HG02642 (cell line): ENCODE data around the gene JCHAIN.
"Not testable (repeated sequence)": the region's sequence is repeated elsewhere in the genome, so short reads cannot be mapped to it uniquely, and the experiment has no call there.

Experiments used
- ATAC-seq: cut with Tn5 transposase; IDR thresholded peaks from one replicate; pipeline ENCODE4 v1.9.1; 2021; ENCODE audit warnings: mild to moderate bottlenecking; ENCODE audit not compliant: unreplicated experiment, poor library complexity

The JCHAIN gene

DNA sequence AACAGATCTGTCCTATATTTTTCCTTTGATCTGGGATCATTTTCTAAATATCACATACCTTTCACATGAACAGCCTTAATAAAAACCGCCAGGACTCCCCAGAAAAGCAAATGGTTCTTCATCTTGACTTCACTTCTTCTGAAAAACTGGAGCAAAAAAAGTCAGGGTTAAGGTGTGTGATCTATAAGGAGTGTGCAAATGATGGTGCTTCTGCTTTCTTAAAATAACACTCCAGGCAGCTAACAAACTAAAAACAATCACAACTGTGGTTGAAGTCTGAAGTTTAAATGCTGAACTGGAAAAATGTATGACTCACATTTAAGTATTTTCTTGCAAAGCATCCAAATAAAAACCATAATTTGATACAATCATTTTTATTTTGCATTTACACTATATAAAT lies at the start of gene JCHAIN:
TSS of gene JCHAIN (minus strand) at position 140 of the 400 bp plus-strand sequence. CDS start at position 122, 18 bp downstream.
- peak; percentile 64 for ATAC-seq

DNA sequence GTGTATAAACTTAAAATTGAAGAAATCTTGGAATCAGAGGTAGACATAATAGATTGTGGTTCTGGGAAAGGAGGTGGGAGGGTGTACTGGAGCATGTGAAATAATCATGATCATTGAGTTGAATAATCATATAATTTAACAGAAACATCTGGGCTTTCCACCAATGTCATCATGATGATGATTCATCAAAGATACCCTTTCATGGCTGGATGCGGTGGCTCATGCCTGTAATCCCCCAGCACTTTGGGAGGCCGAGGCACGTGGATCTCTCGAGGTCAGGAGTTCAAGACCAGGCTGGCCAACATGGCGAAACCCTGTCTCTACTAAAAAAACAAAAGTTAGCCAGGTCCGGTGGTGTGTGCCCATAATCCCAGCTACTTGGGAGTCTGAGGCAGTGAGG lies 48.8 kb upstream of the JCHAIN start:
- no peak for ATAC-seq

DNA sequence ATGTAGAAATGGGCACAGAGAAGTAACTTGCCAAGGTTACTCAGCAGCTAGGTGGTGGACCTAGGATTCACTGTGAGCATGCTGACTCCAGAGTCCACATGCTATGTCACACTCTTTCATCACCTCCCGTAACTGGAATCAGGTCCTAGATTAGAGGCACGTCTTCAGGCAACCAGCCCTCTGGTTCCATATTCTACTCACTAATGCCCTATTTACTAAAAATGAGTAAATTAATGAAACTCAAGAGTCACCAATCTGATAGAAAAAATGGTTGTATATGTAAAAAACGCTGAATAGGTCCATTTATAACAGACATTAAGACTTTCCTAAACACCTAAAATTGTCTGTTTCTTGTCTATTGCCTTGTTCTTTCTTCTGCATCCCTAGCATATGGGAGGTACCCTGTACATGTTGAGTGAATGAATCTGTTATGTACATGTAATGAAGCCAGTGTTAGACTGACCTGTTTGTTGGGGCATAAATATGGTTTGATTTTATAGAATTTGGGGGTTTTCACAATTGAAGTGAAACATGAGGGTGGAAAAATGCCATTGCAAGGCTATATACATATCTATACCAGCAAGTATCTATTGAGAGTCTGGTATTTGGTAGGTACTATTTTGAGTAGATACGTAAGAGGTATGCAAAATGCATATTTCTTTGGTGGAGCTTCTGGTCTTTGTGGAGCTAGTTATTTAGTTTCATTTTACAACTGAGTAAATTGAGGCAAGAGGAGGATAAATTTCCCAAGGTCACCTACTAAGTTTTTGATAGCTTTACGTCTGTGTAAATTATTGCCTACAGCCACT lies 48.0 kb upstream of the JCHAIN start:
- peak; percentile 60 for ATAC-seq

DNA sequence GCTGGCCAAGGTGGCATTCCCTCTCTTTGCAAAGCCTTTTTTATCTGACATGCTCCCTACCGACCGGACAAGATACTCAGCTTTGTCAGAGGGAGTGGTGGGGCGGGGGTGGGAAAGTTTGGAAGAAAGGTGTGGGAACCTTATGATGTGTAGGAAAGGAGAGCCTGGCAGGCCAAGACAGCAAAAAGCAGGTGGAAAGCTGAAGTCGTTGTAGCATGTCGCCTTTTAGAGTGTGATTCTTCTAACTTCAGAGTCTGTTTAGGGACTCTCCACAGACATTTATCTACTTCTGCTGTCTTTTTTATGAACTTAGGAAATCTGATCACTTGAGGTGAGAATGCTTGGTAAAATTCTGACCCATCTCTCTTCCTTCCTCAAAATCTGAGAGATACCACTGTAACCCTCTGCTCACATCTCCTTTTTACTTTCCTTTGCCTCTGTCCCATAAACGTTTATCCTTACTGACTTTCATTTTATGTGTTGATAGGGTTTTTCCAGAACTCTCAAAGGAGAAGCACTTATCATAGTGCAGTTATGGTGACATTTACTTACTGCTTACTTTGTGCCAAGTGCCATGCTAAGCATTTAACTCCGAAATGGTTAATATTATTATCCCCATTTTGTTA lies 47.3 kb upstream of the JCHAIN start:
- ATAC-seq, result peak; percentile 37

DNA sequence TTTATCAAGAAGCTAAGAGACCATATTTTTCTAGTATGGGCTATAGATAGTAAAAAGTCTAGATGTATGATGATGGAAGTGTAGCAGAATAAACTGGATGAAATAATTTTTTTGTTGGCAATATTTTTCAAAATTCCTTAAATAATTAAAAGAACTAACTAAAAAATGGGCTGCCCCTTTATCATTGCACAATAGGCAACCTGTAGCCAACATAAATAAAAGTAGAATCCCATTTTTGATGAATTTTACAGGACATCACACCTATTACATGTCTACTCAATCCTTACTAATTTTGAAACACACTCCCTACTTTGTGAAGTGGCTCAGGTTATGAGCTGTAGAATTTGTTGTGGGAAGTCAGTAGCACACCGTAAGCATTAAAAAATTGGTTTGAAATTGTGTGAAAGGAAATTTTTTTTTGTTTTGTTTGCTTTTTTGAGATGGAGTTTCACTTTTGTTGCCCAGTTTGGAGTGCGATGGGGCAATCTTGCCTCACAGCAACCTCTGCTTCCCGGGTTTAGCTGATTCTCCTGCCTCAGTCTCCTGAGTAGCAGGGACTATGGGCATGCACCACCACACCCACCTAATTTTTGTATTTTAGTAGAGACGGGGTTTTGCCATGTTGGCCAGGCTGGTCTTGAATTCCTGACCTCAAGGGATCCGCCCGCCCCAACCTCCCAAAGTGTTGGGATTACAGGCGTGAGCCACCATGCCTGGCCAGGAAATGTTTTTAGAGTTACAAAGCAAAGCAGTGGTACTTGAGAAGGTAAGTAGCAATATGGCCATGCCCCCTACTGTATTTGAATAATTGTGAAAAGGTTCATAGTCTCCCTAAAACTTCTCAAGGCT lies 46.5 kb upstream of the JCHAIN start:
- ATAC-seq, result no peak

DNA sequence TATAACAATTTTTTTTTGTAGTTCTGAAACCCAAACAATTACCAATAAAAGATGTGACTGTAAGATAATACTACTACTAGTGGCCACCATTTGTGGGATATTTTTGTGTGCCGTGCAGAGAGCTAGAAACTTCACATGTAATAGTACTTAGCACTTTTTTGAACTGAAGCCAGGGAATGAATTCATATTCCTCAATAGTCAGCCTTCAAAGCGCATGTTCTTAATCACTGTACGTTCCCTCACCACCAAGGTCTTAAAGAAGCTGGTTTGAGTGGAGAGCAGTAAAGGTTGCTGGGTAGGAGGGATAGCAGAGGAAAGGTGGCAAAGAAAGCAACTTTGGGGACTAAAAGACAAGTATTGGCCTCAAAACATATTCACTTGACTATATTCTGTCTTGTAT lies 45.8 kb upstream of the JCHAIN start:
- ATAC-seq, result no peak

DNA sequence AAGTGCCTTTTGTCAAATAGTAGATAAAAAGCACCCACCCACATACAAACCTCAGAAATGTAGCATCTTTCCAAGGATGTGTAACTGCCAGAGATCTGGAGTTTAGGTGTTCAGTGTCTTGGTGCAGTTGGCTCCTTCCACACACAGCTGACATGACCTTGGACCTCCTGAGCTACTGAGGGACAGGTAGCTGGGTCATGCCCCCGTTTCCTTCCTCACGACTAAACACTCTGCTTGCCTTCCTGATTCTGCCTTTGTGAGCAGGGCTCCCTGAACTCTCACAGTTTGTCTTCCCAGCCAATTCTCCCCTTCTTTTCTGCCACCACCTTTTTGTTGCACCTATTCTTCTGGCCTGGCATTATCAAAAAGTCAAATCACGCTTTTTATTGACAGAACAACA lies 45.3 kb upstream of the JCHAIN start:
- no peak for ATAC-seq

DNA sequence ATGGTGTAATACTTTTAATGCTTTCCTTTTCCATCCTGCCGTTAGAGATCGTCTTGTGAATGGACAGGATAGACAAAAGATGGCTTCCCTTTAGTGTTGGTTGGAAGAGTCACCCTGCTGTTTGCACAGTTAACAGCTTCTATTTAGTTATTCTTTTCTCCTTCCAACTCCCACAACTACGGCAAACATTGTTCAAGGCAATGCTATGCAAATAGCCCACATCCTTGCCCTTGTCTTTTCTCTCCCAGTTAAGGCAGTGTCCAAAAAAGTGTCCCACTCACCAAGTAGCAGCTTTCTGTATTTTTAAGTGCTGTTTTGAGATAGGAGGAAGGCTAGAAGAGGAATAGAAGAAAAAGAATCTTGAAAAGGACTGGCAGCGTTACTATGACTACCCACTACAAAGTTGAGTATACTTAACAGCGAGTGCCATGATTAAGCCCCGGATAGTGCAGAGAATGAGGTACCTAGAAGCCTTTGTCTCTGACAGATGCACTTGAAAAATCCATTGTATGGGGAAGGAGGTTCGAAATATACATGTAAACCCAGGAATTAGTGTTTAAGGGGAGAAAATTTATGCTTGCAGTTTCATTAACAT lies 43.4 kb upstream of the JCHAIN start:
- no peak for ATAC-seq

DNA sequence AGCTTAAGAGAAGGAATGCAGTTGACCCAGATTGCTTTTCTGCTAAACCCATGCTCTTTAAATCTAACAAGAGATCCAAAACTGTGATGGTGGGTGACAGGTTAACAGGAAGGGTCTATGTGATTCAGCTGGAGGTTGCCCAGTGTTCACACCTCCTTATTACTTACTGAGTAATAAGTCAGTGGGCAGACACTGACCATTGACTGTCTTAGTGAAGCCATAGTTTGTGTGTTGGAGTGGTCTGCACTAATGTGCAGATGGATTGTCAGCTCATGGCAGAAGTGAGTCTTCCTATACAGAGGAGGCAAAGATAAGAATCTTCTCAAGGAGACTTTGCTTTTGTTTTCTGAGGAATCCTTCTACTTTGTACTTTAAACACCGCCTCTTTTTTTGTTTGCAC lies 40.2 kb upstream of the JCHAIN start:
- no peak for ATAC-seq

DNA sequence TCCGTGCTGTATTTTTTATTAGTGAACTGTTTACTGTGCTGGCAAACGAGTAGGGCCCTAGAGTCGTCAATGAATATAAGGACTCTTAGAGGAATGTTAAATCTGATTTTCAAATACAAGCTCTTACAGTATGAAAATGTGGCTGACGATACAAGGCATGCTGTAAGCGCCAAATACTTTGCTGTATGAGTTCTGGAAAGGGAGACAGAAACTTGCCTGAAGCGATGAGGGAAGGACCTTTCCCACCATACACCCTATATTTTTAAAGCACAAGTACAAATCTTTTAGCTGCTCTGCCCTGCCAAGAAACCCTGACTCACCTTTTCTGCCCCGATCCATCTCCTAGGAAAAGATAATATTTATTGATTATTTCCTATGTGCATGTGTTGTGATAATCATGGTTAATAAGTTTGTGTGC lies 39.7 kb upstream of the JCHAIN start:
- no peak for ATAC-seq

DNA sequence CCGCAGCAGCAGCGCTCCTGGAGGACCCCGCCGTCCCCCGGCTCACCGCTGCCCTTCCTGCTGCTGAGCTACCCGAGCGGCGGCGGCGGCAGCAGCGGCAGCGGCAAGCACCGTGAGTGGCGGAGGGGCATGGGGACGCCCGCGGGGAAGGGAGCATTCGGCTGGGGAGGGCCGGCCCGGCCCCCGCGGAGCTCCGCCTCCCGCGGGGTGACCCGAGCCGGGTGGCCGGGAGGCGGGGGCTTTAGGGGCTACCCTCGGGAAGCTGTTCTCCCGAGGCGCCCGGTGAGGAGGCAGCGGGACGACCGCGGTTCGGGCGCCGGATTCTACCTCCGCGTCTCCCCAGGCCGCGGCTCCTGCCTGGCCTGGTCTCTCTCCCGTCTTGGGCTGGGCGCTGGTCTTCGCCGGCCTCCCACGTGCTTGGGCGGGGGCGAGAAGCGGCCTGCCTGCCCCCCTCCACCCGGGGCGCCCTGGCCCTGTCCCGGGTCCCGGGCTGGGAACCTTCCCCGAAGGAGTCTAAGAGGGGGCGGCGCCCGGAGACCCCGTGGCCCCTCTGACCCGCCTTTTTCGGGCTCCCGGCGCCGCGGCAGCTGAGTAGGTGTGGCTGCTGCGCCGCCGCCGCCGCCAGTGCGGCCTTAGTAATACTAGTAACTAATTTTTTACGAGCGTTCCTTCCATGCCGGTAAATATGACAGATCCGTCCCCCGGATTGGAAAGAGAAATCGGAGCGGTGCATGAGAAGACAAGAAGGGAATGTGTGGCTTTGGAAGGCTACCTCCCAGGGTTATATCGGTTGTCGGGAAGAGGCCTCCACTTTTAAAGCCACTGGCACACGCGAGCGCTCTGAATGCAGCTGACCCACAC lies 39.1 kb upstream of the JCHAIN start:
- ATAC-seq, result peak; percentile 67

DNA sequence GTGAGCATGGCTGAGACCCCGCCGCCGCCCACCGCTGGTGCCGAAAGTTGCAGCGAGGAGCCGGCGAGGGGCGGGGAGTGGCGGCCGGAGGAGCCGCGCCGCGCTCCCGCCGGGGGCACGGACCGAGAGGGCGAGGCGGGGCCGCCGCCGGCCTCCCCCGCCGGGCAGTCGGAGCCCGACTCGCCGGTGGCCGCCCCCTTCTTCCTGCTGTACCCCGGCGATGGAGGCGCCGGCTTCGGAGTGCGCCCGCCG lies 38.5 kb upstream of the JCHAIN start:
- peak; percentile 45 for ATAC-seq

DNA sequence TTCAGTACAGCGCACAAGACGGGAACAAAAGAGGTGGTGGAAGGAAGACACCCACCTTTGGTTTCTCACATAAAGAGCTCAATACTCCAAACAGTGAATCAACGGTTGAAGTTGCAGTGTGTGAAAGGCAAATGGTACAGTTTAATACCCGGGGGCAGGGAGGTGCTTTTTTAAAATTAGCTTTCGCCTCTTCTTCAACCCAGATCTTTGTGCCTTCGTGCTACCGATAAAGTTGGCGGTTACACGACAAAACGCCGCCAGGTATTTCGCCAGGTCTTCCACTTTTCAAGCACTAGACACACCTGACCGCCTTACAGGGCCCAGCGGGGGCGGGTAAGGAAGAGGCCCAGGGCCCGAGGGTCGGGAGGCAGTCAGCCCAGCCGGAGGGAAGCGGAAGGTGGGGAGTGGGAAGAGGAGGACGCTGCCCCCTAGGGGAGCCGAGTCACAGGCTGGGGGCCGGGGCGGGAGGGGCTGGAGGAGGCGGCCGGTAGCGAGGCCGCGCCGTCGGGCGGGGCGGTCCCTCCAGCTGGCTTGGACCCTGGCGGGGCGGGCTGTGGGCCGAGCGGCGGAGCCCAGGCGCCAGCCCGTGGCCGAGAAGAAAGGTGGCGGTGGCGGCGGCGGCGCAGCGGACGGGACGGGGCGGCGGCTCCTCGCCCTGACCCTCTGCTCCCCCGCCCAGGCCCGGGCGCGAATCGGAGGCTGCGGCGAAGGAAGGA lies 38.1 kb upstream of the JCHAIN start:
- peak; percentile 72 for ATAC-seq

DNA sequence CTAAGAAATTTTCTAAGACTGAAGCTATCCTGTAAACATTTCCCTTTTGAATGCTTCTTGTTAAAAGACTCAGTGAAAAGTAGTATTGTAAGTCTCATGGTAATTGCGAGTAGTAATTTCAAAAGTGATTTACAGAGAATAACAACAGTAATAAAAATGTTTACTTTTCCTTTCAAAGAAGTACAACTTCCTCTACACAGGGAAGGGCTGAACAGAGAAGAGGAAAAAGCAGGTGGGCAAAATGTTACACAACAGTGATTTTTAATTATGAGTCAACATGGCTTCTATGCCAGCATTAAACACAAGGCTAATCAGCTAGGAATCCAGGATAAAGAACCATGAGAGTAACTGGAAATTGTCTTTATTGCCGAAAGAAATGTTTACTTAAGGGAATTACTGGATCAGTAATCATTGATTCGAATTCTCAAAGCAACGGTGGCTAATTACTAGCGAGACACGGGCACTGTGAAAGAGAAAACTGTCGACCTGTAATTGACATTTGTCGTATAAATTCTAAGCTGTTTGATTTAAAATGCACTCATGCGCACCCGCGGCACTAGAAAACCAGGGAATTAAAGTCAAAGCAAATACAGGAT lies 37.4 kb upstream of the JCHAIN start:
- ATAC-seq, result no peak

DNA sequence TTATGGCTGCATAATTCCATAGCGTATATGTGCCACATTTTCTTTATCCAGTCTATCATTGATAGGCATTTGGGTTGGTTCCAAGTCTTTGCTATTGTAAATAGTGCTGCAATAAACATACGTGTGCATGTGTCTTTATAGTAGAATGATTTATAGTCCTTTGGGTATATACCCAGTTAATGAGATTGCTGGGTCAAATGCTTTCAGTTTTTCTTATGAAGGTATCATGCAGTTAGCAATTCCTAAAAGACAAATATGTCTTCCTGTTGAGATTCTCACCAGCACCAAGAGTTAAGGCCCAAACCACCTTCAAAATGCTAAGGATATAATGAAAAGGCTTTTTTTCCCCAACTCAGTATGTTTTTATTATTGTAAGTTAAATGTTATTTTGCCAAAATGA lies 36.3 kb upstream of the JCHAIN start:
- ATAC-seq, result not testable (repeated sequence)

DNA sequence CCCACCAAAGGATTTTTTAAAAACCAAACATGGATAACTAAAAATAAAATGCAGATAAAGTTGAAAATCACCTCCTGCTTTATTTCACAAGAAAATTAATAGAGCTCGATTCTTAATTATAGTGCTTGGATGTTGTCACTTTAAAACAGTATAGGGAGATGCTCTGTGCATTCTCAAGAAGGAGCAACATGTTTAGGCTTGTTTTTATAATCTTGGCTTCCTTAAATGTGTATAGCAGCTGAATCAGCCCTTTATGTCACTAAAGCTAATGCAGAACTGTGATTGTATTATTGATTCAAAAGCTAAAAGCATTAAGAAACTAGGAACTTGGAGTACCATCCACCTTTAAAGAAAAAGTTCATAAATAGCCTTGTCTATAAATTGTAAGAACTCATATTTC lies 35.0 kb upstream of the JCHAIN start:
- no peak for ATAC-seq

DNA sequence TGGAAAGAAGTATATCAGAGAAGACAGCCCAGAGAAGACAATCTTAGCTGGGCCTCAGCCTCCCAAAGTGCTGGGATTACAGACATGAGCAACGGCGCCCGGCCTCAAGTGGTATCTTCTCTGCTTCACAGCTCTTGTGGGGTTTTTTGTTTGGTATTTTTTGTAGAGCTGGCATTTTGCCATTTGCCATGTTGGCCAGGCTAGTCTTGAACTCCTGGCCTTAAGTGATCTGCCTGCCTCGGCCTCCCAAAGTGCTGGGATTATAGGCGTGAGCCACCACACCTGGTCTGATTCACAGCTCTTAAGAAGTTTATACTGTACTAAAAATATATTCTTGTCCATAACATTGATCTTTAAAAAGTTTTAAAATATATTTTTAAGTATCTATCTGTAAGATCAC lies 34.4 kb upstream of the JCHAIN start:
- ATAC-seq, result no peak

DNA sequence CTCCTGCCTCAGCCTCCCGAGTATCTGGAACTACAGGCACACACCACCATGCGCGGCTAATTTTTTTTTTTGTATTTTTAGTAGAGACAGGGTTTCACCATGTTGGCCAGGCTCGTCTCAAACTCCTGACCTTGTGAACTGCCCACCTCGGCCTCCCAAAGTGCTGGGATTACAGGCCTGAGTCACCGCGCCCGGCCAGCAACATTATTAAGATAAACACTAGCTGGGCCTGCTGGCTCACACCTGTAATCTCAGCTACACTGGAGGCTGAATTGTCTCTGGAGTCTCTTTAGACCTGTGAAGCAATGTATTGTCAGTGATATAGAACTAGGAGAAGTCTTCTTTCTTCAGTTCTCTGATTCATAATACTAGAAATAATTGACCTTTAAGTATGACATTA lies 32.1 kb upstream of the JCHAIN start:
- ATAC-seq, result not testable (repeated sequence)

DNA sequence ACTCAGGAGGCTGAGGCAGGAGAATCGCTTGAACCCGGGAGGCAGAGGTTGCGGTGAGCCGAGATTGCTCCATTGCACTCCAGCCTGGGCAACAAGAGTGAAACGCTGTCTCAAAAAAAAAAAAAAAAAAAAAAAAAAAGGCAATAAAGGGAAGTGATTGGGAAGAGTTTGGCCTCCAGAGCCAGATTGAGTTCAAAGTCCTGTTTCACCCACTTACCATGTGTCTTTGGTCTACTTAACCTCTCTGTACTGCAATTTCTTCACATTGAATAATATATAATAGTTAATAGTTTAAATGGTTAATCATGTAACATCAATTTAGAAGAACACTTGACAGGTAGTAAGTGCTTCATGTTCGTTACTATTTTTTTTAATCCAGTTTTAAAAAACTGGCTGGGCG lies 28.3 kb upstream of the JCHAIN start:
- not testable (repeated sequence) for ATAC-seq
